NT2/D1 (cell line): Measurements from ENCODE around the gene CAPRIN1.

Experiments used
- SUZ12 ChIP-seq: IDR thresholded peaks from 2 replicates; pipeline ENCODE4 v1.6.1; 2011; ENCODE audit not compliant: insufficient read length, insufficient read depth; ENCODE audit errors: extremely low read depth
- YY1 ChIP-seq: IDR thresholded peaks from 2 replicates; pipeline ENCODE4 v1.6.1; 2011; ENCODE audit not compliant: insufficient read length, insufficient read depth
- ZNF274 ChIP-seq: IDR thresholded peaks from 2 replicates; pipeline ENCODE4 v1.6.1; 2011; ENCODE audit warnings: mild to moderate bottlenecking, low read depth, low read length

DNA sequence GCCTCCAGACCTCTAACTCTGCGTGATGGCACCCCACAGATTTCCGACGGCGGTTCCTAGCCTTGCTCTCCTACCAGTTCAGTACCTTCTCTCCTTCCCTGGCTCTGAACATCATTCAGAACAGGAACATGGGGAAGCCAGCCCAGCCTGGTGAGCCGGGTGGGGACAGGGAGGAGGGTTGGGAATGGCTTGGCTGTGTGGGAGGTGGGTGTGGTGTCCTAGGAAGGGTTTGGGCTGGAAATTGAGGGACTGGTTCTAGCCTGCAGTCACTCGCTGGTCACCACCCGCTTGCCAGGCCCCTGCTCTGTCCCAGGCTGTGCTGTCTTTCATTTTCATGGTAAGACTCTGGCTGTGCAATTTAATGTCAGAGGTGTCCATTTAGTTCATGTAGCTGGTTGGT, 87.8 kb downstream of the CAPRIN1 start:
- TF ChIP-seq YY1, result no peak
- TF ChIP-seq ZNF274, result no peak
- no peak for TF ChIP-seq SUZ12
